NB4 (cell line): Measurements from ENCODE around the gene CCDC91.

ENCODE experiments used
- CTCF ChIP-seq: IDR thresholded peaks from one replicate; pipeline ENCODE4 v1.5.1; 2012; ENCODE audit warnings: low read depth, low read length
- MAX ChIP-seq: IDR thresholded peaks from 2 replicates; pipeline ENCODE4 v1.6.1; 2011; ENCODE audit warnings: low read depth, low read length
- POLR2A ChIP-seq: IDR thresholded peaks from 2 replicates; pipeline ENCODE4 v1.6.1; 2011; ENCODE audit warnings: mild to moderate bottlenecking; ENCODE audit not compliant: insufficient read length; ENCODE audit errors: extremely low read depth

DNA sequence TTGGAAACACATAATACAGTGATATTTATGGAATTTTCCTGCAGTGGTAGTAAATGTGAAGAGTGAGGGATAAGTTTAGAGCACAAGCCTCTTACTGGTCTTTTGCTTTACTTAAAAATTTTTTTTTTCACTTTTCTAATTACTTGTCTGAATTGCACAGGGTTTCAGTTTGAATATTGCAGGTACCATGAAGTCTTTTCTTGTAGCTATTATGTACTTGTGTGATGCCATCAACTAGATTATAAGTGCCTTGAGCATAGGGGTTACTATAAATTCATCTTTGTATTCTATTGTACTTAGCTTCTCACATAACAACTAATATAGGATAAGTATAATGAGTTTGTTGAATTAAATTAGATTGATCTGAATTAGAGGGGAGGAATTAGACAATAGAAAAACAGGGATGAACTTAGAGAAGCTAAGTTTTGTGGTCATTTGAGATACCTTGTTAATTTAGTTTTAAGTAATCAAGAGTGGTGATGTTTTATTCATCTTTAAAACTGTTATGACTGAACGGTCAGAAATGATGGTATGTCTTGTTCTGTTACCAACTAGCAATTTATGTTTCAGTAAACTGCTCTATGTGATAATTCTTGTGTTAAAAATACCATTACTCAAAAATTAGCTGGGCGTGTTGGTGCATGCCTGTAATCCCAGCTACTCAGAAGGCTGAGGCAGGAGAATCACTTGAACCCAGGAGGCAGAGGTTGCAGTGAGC, 42.1 kb downstream of the CCDC91 start:
- no peak for TF ChIP-seq POLR2A
- no peak for TF ChIP-seq CTCF
- TF ChIP-seq MAX = no peak
